Measurements from ENCODE around the gene ZNF598. TPM values are rescaled to one million over a fixed set of nuclear protein-coding genes. Genes with fewer than 3 reads are reported as not detected.

The ZNF598 gene
- total and polyA plus RNA-seq, 2 of the 13 experiments (the other 11 are each of a cell fraction or from before 2014, with no cell fraction given) = 13.5 to 14.2 TPM

GRCh38 chr16:1960665-1961630 lies 48.7 kb downstream of the ZNF598 start (continued):
- no peak for TF ChIP-seq HMG20A (CRISPR knock-in tag; IDR thresholded peaks at IDR 0.05; ENCODE audit: borderline replicate concordance)
- no peak for TF ChIP-seq ZNF670 (CRISPR knock-in tag; IDR thresholded peaks at IDR 0.05; ENCODE audit: borderline replicate concordance)
- no peak for TF ChIP-seq HNRNPK (IDR thresholded peaks at IDR 0.05; ENCODE audit: low read depth, low read length, poor library complexity, severe bottlenecking)
- no peak for TF ChIP-seq RBAK (CRISPR knock-in tag; IDR thresholded peaks at IDR 0.05)
- TF ChIP-seq ZSCAN30 (CRISPR knock-in tag; IDR thresholded peaks at IDR 0.05) = no peak; the same call in 1 of the 2 replicates
- TF ChIP-seq PHF8 (CRISPR knock-in tag; IDR thresholded peaks at IDR 0.05) = peak; percentile 43; the same call in 1 of the 2 replicates
- no peak for TF ChIP-seq ZBTB7A (CRISPR knock-in tag; IDR thresholded peaks at IDR 0.05)
- TF ChIP-seq ZNF431 (CRISPR knock-in tag; IDR thresholded peaks at IDR 0.05; ENCODE audit: borderline replicate concordance, low read depth) = no peak
- TF ChIP-seq, protein P1, sequence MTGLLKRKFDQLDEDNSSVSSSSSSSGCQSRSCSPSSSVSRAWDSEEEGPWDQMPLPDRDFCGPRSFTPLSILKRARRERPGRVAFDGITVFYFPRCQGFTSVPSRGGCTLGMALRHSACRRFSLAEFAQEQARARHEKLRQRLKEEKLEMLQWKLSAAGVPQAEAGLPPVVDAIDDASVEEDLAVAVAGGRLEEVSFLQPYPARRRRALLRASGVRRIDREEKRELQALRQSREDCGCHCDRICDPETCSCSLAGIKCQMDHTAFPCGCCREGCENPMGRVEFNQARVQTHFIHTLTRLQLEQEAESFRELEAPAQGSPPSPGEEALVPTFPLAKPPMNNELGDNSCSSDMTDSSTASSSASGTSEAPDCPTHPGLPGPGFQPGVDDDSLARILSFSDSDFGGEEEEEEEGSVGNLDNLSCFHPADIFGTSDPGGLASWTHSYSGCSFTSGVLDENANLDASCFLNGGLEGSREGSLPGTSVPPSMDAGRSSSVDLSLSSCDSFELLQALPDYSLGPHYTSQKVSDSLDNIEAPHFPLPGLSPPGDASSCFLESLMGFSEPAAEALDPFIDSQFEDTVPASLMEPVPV (CRISPR knock-in tag; IDR thresholded peaks at IDR 0.05) = no peak; the same call in 1 of the 2 replicates
- TF ChIP-seq ZNF326 (CRISPR knock-in tag; IDR thresholded peaks at IDR 0.05; ENCODE audit: borderline replicate concordance) = no peak
- TF ChIP-seq DMTF1 (CRISPR knock-in tag; IDR thresholded peaks at IDR 0.05) = no peak
- TF ChIP-seq NONO (IDR thresholded peaks at IDR 0.05) = no peak
- TF ChIP-seq NONO (CRISPR knock-in tag; conservative IDR thresholded peaks at IDR 0.05) = peak; percentile 54; the same call in 1 of the 2 replicates
- no peak for TF ChIP-seq MXI1 (IDR thresholded peaks at IDR 0.05; ENCODE audit: borderline replicate concordance, low read depth, low read length)
- TF ChIP-seq ZFX (CRISPR knock-in tag; IDR thresholded peaks at IDR 0.05; ENCODE audit: low read depth) = no peak
- TF ChIP-seq ZMAT5 (CRISPR knock-in tag; IDR thresholded peaks at IDR 0.05; ENCODE audit: borderline replicate concordance, low read depth) = no peak
- no peak for TF ChIP-seq NCOA5 (CRISPR knock-in tag; IDR thresholded peaks at IDR 0.05)
- no peak for TF ChIP-seq KLF13 (CRISPR knock-in tag; IDR thresholded peaks at IDR 0.05)

All from HepG2 (cell line).